ENCODE results near the gene FOXG1. TPM values are rescaled to one million over a fixed set of nuclear protein-coding genes. Genes with fewer than 3 reads are reported as not detected.

FOXG1 gene
- polyA plus RNA-seq, 1 experiment: not detected

DNA sequence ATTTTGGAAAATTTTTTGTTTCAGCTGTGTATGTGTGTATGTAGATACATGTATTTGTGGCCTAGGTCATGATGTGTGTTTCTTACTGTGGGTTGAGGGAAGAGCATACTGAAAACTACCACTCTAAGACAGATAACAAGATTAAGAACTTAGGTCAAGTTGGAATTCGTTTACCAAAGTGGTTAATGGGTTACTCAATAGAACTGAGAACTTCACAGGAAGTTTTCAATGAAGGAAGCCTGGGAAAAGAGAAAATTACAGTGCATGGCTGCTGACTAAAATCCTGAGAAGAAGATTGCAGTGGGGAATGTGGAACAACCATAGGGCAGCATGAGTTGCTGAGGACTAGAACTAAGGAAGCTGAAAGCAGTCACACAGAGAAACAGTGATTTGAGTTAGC, 21.4 kb upstream of the FOXG1 start:
- Histone ChIP-seq H3K27me3 (ENCODE audit: control insufficient read depth, insufficient read depth, low read length) (no peaks in the 10 kb centered on the region), H3K4me3 (ENCODE audit: low read depth, low read length) (no peak overlapping the region), H3K36me3 (ENCODE audit: control insufficient read depth, insufficient read depth, low read length) (no peaks in the 10 kb centered on the region)
- POLR2A ChIA-PET: no interaction called here
- TF ChIP-seq, protein P1, sequence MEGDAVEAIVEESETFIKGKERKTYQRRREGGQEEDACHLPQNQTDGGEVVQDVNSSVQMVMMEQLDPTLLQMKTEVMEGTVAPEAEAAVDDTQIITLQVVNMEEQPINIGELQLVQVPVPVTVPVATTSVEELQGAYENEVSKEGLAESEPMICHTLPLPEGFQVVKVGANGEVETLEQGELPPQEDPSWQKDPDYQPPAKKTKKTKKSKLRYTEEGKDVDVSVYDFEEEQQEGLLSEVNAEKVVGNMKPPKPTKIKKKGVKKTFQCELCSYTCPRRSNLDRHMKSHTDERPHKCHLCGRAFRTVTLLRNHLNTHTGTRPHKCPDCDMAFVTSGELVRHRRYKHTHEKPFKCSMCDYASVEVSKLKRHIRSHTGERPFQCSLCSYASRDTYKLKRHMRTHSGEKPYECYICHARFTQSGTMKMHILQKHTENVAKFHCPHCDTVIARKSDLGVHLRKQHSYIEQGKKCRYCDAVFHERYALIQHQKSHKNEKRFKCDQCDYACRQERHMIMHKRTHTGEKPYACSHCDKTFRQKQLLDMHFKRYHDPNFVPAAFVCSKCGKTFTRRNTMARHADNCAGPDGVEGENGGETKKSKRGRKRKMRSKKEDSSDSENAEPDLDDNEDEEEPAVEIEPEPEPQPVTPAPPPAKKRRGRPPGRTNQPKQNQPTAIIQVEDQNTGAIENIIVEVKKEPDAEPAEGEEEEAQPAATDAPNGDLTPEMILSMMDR (IDR thresholded peaks at IDR 0.05; ENCODE audit: insufficient read depth, low read depth, low read length): no peak
- CTCF ChIA-PET: interaction anchor here (1.0 to 2.1 kb wide), 4 partner anchors 8 to 791 kb away, joined by 3 to 6 read pairs (median 4); no protein-coding TSS in a partner anchor
- no peak for DNase-seq (ENCODE audit: low read depth)

GRCh38 chr14:28746247-28746646, 20.3 kb upstream of the FOXG1 start:
- no peak overlapping the region for H3K4me3 ChIP-seq (ENCODE audit: low read depth, low read length)
- no peak for DNase-seq (ENCODE audit: low read depth)
- H3K36me3 ChIP-seq (ENCODE audit: control insufficient read depth, insufficient read depth, low read length): no peaks in the 10 kb centered on the region
- H3K27me3 ChIP-seq (ENCODE audit: control insufficient read depth, insufficient read depth, low read length): no peaks in the 10 kb centered on the region
- TF ChIP-seq, protein P1 (IDR thresholded peaks at IDR 0.05; ENCODE audit: insufficient read depth, low read depth, low read length): no peak
- ChIA-PET CTCF (interaction anchor here (0.9 to 2.1 kb wide), 5 partner anchors 10 to 790 kb away, joined by 3 to 6 read pairs (median 4); no protein-coding TSS in a partner anchor), POLR2A (no interaction called here)

GRCh38 chr14:28751467-28752058, 15.0 kb upstream of the FOXG1 start:
- DNase-seq (ENCODE audit: low read depth): peak; percentile 1
- POLR2A ChIA-PET: no interaction called here
- Histone ChIP-seq H3K4me3 (ENCODE audit: low read depth, low read length) (no peak overlapping the region), H3K36me3 (ENCODE audit: control insufficient read depth, insufficient read depth, low read length) (no peaks in the 10 kb centered on the region), H3K27me3 (ENCODE audit: control insufficient read depth, insufficient read depth, low read length) (peaks cover 14% of the 10 kb centered on the region)
- TF ChIP-seq, protein P1 (IDR thresholded peaks at IDR 0.05; ENCODE audit: insufficient read depth, low read depth, low read length): peak; percentile 84
- CTCF ChIA-PET: interaction anchor here (0.7 to 12.0 kb wide), 12 partner anchors 9 to 1692 kb away, joined by 3 to 122 read pairs (median 3); no protein-coding TSS in a partner anchor

GRCh38 chr14:28754209-28754985, 12.2 kb upstream of the FOXG1 start:
- POLR2A ChIA-PET: no interaction called here
- Histone ChIP-seq H3K4me3 (ENCODE audit: low read depth, low read length) (no peak overlapping the region), H3K36me3 (ENCODE audit: control insufficient read depth, insufficient read depth, low read length) (no peaks in the 10 kb centered on the region), H3K27me3 (ENCODE audit: control insufficient read depth, insufficient read depth, low read length) (peaks cover 28% of the 10 kb centered on the region)
- CTCF ChIA-PET: interaction anchor here (0.6 to 12.0 kb wide), 17 partner anchors 9 to 1484 kb away, joined by 3 to 122 read pairs (median 4); no protein-coding TSS in a partner anchor
- TF ChIP-seq, protein P1 (IDR thresholded peaks at IDR 0.05; ENCODE audit: insufficient read depth, low read depth, low read length): peak; percentile 78
- DNase-seq (ENCODE audit: low read depth): no peak

DNA sequence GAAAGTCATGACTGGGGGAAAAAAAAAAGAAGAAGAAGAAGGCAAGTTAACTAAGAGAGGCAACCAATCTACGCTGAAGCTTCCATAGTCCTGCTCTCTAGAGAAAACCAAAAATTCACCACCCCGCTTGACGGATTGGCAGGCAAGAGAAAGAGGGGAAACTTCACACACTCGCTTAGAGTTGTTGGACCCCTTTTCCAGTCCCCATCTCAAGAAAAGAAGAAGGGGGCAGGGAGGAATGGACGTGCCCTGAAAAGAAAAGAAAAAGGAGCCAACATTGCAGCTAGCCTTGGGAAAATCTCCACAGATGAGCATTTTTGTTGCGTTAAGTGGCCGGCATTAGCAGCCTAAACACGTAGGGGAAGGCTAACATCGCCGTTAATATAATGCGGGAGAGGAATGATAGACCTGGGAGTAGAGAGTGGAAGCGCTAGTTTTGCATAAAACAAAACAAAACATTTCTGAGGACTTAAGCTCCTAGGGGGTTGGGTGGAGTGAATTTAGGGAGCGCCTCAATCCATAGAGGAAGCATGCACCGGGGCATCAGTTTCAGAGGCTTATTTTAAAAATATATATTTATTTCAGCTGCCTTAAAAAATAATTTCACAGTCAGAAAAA, 11.3 kb upstream of the FOXG1 start:
- Histone ChIP-seq H3K27me3 (ENCODE audit: control insufficient read depth, insufficient read depth, low read length) (peaks cover 37% of the 10 kb centered on the region), H3K4me3 (ENCODE audit: low read depth, low read length) (no peak overlapping the region), H3K36me3 (ENCODE audit: control insufficient read depth, insufficient read depth, low read length) (no peaks in the 10 kb centered on the region)
- DNase-seq (ENCODE audit: low read depth): no peak
- ChIA-PET POLR2A (no interaction called here), CTCF (interaction anchor here (0.6 to 12.0 kb wide), 18 partner anchors 8 to 1688 kb away, joined by 3 to 122 read pairs (median 4); no protein-coding TSS in a partner anchor)
- TF ChIP-seq, protein P1 (IDR thresholded peaks at IDR 0.05; ENCODE audit: insufficient read depth, low read depth, low read length): no peak
